Erythroblast (primary cell): ENCODE data around the gene SLC10A7.

ENCODE experiments used
- GATA1 ChIP-seq: IDR thresholded peaks from 2 replicates; pipeline ENCODE4 v1.6.1; 2011; ENCODE audit warnings: low read depth, mild to moderate bottlenecking, control low read depth, low read length, moderate library complexity
- POLR2A ChIP-seq: IDR thresholded peaks from 2 replicates; pipeline ENCODE4 v1.6.1; 2011; ENCODE audit warnings: mild to moderate bottlenecking, low read length

DNA sequence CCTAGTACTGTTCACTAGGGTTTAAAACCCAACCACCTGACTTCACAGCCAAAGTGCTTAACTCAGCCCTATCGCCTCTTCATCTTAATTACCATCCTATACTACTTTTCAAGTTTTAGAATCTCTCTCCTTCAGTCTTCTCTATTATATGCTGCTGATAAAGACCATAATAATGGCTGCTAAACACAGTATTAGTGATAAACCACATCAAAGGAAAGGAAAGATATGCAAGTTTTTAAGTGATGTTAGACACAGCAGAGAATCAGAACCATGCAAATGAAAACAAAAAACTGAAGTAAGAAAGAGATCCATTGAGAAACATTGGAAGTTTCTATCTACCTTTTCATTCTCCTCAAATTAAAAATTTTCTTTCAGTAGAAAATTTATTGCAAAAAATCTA, 206.6 kb downstream of the SLC10A7 start:
- TF ChIP-seq POLR2A (no peak), GATA1 (no peak)
